HG03442 (cell line): ENCODE data around the gene NKX6-2.
"Not testable (repeated sequence)": the region's sequence is repeated elsewhere in the genome, so short reads cannot be mapped to it uniquely, and the experiment has no call there.

Source experiments
- ATAC-seq: cut with Tn5 transposase; IDR thresholded peaks from one replicate; pipeline ENCODE4 v1.9.1; 2021; ENCODE audit warnings: mild to moderate bottlenecking, moderate library complexity; ENCODE audit not compliant: unreplicated experiment

The NKX6-2 gene

GRCh38 chr10:132761395-132762060 is 24.4 kb downstream of the NKX6-2 start:
- ATAC-seq = no peak

- ATAC-seq = no peak
Measured at GRCh38 chr10:132758865-132759264, 27.1 kb downstream of the NKX6-2 start.

GRCh38 chr10:132757171-132757570 is 28.8 kb downstream of the NKX6-2 start:
- no peak for ATAC-seq

DNA sequence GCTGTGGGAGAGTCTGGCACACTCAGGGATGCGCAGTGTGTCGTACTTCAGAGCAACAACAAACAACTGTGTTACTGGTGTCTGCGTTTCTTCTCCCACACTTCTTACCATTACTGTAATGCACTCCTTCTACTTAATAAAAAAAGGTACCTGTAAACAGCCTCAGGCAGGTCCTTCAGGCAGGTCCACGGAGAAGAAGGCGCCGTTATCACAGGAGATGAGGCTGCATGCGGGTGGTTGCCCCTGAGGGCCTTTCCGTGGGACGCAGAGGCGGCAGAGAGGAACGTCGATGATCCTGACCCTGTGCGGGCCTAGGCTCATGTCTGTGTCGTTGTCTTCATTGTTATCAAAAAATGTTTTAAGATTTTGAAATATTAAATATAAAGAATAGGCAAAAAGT is 29.4 kb downstream of the NKX6-2 start:
- no peak for ATAC-seq

GRCh38 chr10:132755166-132755711 is 30.7 kb downstream of the NKX6-2 start:
- ATAC-seq = no peak

DNA sequence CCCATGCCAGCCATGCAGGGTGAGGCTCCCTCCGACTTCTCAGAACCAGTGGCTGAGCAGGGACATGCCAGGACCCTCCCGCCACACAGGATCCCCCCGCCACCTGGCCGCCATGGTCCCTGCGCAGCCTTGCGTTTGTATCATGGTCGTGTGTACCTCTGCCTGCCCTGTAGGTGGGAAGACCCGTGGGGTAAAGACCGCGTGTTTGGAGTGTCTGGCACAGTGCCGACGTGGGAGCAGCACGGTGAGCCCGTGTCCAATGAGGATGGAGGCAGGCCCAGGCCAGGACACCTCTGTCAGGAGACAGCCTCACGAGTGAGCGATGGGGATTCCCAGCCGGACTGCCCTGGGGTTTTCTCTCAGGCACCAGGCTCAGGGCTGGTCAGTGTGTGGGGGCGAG is 31.9 kb downstream of the NKX6-2 start:
- no peak for ATAC-seq

DNA sequence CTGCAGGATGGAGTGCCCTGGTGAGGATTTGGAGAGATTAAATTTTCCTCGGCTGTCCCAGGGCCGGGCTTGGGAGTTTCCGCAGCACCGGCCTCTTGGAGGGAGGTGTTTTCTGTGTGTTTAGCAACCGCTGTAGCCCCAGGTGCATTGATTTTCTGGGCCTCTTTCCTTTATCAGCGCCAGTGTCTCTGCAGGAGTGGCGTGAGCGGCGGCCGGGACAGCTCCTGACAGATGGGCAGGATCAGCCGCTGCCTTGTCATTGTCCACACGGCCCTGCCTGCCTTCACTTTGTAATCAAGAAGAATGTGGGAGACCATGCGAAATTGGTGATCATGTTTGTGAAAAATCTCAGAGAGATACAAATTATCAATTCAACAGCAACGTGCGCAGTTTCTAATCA is 32.4 kb downstream of the NKX6-2 start:
- no peak for ATAC-seq

- no peak for ATAC-seq
Measured at GRCh38 chr10:132752961-132753360, 33.0 kb downstream of the NKX6-2 start.

- no peak for ATAC-seq
Measured at GRCh38 chr10:132752378-132752777, 33.6 kb downstream of the NKX6-2 start.

GRCh38 chr10:132750936-132751335 is 35.0 kb downstream of the NKX6-2 start:
- ATAC-seq = no peak

- no peak for ATAC-seq
Measured at GRCh38 chr10:132749371-132749795, 36.6 kb downstream of the NKX6-2 start.

GRCh38 chr10:132748545-132749370 is 37.2 kb downstream of the NKX6-2 start:
- ATAC-seq = no peak

DNA sequence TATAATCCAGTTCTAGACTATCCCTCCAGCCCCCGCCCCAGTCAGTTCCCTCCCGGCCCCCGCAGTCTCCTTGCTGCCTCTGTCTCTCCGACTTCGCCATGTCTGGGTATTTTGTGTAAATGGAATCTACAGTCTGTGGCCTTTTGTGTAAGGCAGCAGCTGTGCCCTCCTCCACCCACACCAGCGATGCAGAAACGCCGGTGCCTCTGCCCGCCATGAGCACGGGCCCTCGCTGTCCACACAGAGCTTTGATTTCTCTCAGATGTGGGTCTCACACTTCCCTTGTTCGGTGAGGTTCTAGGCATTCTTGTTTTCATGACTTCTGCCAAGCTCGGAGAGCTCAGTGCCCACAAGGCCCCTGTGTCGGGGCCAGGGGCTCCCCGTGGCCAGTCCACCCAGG is 37.8 kb downstream of the NKX6-2 start:
- ATAC-seq = no peak

DNA sequence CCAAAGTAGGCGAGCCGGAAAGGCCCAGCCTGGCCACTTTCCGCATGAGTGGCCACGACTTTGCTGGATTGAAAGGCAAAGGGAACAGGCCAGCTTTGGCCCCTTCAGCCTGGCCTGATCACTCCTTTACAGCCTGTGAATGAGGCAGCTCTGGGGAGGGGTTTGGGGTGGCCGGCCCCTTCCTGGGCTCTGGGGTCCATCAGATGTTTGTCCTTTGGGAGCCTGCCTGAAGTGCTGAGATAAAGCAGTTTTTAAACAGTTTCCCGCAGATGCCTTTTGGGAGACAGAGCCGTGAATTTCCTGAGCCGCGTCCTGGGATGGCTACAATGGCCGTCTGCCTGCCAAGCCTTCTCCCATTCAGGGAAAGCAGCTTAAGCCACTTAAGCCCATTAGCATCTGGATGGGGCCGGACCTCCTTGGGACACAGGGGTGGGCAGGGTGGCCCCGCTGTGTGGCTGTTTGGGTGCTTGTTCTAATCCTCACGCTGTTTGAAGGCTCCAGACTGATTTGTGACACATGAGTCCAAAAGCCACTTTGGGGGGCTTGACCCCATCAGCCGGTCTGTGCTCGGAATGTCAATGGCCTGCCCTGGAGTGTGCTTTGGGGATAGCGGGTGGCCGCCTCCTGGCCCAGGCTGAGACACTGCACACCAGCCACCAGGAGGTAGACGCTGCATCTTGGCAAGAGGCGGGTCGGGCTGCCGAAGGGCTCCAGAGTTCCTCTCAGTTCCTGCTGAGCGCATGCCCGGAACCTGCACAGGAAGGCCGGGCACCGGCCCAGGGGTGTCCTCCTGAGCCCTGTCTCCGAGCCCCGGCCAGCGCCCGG is 38.9 kb downstream of the NKX6-2 start:
- ATAC-seq = no peak

GRCh38 chr10:132746386-132746785 is 39.6 kb downstream of the NKX6-2 start:
- no peak for ATAC-seq

DNA sequence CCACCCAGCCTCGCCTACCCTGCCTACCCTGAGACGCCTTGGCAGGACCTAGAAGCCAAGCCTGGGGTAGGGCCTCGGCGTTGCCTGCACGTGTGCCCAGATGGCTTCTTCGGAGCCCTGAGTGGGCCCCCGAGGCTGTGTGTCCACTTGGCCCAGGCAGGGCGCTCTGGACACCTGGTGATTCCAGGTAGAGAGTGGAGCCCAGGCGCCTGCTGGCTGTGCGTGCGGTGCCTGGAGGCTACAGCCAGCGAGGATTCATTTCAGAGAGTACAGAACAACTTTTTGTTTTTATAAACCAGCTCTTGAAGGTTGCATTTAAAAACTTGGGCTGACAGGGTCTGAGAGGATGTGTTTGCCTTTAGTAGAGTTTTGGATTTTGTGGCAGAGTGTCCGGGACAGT is 40.0 kb downstream of the NKX6-2 start:
- no peak for ATAC-seq

- ATAC-seq = no peak
Measured at GRCh38 chr10:132745511-132745910, 40.4 kb downstream of the NKX6-2 start.

- ATAC-seq = no peak
Measured at GRCh38 chr10:132744839-132745238, 41.1 kb downstream of the NKX6-2 start.

DNA sequence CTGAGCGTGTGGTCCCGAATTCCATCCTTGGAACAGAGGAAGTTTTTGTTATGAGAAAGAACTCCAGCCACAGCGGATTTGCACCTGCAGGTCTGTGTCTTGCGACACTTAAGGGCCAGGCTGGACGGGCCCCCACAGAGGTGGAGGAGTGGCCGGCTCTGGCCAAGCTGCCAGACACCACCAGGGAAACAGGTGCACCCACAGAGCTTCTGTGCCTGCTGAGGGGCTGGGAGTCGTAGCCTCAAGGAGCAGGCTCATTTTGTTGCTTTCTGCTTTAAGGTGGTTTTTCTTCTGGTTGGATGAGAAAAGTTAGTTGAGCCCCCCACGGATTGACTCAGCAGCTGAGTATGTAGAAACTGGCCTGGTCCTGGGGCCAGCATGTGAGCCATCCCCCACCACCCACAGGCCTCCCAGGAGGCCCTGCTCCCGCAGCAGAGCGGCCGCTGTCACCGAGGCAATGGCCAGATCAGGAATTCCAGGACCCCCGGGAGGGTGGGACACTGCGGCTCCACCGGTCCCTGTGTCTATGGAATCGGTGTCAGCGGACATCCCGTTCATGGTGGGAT is 41.9 kb downstream of the NKX6-2 start:
- ATAC-seq = no peak

- not testable (repeated sequence) for ATAC-seq
Measured at GRCh38 chr10:132743196-132743924, 42.6 kb downstream of the NKX6-2 start.
